Transverse colon (tissue), 4 donors: Measurements from ENCODE around the gene NAV3.

Experiments
- EP300 ChIP-seq: sonication (generic); formaldehyde crosslinking; IDR thresholded peaks from one replicate; pipeline ENCODE4 v1.6.1; 2017; ENCODE audit warnings: antibody characterized with exemption, low read depth
- POLR2A ChIP-seq: fragments of 450-650 bp; IDR thresholded peaks from one replicate; pipeline ENCODE4 v1.6.1; 2016; ENCODE audit warnings: antibody characterized with exemption, mild to moderate bottlenecking, moderate library complexity
- POLR2AphosphoS5 ChIP-seq, 3 donors: sonication (generic); formaldehyde crosslinking; IDR thresholded peaks; one replicate each; pipeline ENCODE4 v1.6.1; 2016; ENCODE audit warnings: antibody characterized with exemption in 3 of 3
- TF ChIP-seq, protein P1 (sequence below), 5 experiments: fragments of 200-600 bp in 3 of 5; fragments of 450-650 bp in 2 of 5; sonication (generic) in 3 of 5; IDR thresholded peaks; 1 replicate in 2 of 5; 2 replicates in 3 of 5; pipeline ENCODE4 v1.5.1; 2016 to 2017; ENCODE audit warnings: antibody characterized with exemption in 5 of 5, inconsistent platforms in 3 of 5, mild to moderate bottlenecking in 2 of 5, moderate library complexity in 1 of 5

DNA sequence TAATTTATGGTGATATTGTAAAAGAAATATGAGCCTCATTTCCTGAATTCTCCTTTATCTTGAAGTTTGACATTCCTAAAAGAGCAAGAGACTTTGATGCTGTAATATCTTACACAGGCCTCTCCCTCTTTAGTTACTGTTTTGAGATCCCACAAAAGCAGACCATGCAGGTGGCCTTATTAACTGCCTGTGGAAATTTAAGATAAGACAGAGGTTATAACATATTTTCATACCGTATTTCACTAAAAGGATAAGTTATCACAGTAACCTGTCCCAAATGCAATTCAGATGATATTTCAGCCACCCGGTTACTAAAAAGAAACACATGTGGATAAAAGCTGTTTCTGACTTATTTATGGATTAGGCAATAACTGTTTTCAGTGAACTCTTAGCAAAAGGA is 150.1 kb downstream of the NAV3 start:
- TF ChIP-seq POLR2A (no peak), POLR2AphosphoS5 (IDR thresholded peaks at IDR 0.05) (no peak), EP300 (no peak)
- TF ChIP-seq, protein P1, sequence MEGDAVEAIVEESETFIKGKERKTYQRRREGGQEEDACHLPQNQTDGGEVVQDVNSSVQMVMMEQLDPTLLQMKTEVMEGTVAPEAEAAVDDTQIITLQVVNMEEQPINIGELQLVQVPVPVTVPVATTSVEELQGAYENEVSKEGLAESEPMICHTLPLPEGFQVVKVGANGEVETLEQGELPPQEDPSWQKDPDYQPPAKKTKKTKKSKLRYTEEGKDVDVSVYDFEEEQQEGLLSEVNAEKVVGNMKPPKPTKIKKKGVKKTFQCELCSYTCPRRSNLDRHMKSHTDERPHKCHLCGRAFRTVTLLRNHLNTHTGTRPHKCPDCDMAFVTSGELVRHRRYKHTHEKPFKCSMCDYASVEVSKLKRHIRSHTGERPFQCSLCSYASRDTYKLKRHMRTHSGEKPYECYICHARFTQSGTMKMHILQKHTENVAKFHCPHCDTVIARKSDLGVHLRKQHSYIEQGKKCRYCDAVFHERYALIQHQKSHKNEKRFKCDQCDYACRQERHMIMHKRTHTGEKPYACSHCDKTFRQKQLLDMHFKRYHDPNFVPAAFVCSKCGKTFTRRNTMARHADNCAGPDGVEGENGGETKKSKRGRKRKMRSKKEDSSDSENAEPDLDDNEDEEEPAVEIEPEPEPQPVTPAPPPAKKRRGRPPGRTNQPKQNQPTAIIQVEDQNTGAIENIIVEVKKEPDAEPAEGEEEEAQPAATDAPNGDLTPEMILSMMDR (IDR thresholded peaks at IDR 0.05) = no peak
